Measurements from ENCODE around the gene GNA12. TPM values are rescaled to one million over a fixed set of nuclear protein-coding genes. Genes with fewer than 3 reads are reported as not detected.
A peak's percentile ranks its signal among the peaks of the same experiment; 100 is the strongest.

GNA12 gene
- total and polyA plus RNA-seq, 2 of the 4 experiments (the other 2 are of a cell fraction): 14.3 to 93.9 TPM

DNA sequence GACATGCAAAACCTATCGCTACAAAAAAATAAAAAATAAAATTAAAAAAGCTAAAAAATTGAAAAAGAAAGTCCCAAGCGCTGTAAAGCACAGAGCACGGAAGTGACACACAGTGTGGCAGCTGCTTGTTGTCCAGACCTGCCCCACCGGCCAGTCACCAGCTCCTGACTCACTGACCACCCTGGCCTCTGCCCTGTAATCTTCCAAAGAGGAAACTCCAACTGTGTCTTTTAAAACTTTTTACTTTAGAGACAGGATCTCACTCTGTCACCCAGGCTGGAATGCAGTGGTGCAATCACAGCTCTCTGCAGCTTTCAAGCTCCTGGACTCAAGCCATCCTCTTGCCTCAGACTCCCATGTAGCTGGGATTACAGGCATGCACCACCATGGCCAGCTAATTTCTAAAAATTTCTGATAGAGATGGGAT, 23.6 kb downstream of the GNA12 start (continued):
- no peak for TF ChIP-seq MAFK (IDR thresholded peaks at IDR 0.05; ENCODE audit: low read depth, low read length)

GRCh38 chr7:2819954-2820397, 24.1 kb downstream of the GNA12 start:
- Histone ChIP-seq H2BK120ac (ENCODE audit: low read depth, low read length) (peak overlapping the region; percentile 95), H2AK5ac (ENCODE audit: low read depth, low read length) (peak overlapping the region; percentile 98), H2AK9ac (replicated peaks; ENCODE audit: low read depth, low read length, poor library complexity) (no peak overlapping the region), H3K4ac (ENCODE audit: low read depth, low read length) (peak overlapping the region; percentile 90), H3K79me1 (ENCODE audit: low read depth in 1 of 2, low read length in 2 of 2) (peaks cover 29 to 80% of the 10 kb centered on the region in 2 experiments), H3K14ac (replicated peaks; ENCODE audit: low read depth, low read length) (peak overlapping the region; percentile 84), H2BK5ac (ENCODE audit: low read depth, low read length, poor library complexity, severe bottlenecking) (peak overlapping the region; percentile 100), H3K4me1 (ENCODE audit: control insufficient read depth, insufficient read depth, low read length) (peaks cover 49% of the 10 kb centered on the region), H4K5ac (ENCODE audit: low read depth, low read length) (peak overlapping the region; percentile 46; the same call in 1 of the 2 replicates), H2BK20ac (ENCODE audit: low read depth, low read length) (peak overlapping the region; percentile 90), H3K4me2 (ENCODE audit: low read depth, low read length) (no peak overlapping the region), H4K91ac (ENCODE audit: insufficient read depth, low read depth, low read length) (peak overlapping the region; percentile 77), H3K18ac (ENCODE audit: low read depth, low read length) (peak overlapping the region; percentile 92), H4K8ac (ENCODE audit: low read depth in 2 of 2, low read length in 2 of 2) (peak overlapping the region; percentile 54 to 83), H3K27ac (ENCODE audit: insufficient read depth, low read length) (peak overlapping the region; percentile 84), H3K23ac (ENCODE audit: low read depth, low read length) (peak overlapping the region; percentile 39; the same call in 1 of the 2 replicates), H2AFZ (replicated peaks; ENCODE audit: low read length, poor library complexity) (no peak overlapping the region), H3K9me1 (ENCODE audit: insufficient read depth, low read length) (peaks cover 32% of the 10 kb centered on the region), H3K9ac (ENCODE audit: low read depth, low read length) (no peak overlapping the region), H3K36me3 (ENCODE audit: control insufficient read depth, insufficient read depth, low read length) (no peaks in the 10 kb centered on the region), H3K27me3 (ENCODE audit: control insufficient read depth, insufficient read depth, low read length) (no peaks in the 10 kb centered on the region), H3K4me3 (ENCODE audit: insufficient read depth, low read depth, low read length) (no peak overlapping the region), H4K20me1 (ENCODE audit: insufficient read depth, low read length) (peaks cover 6% of the 10 kb centered on the region; the same call in 1 of the 2 replicates), H3K56ac (ENCODE audit: extremely low read depth, insufficient read depth, low read length) (peak overlapping the region; percentile 66; the same call in 1 of the 2 replicates), H2BK15ac (ENCODE audit: low read depth, low read length) (peak overlapping the region; percentile 95), H3K9me3 (ENCODE audit: control insufficient read depth, insufficient read depth, low read length) (no peaks in the 10 kb centered on the region)
- no peak for ATAC-seq (ENCODE audit: low read depth)
- dilution Hi-C loops (cut with HindIII; ENCODE audit: low sequenced_read_pairs, unreplicated experiment): no loop called here
- no peak for DNase-seq
- in situ Hi-C loops (cut with MboI; ENCODE audit: low sequenced_read_pairs): no loop called here
- no TSS peak for BruUV-seq (replicated peaks)
- WGBS, 2 experiments (ENCODE audit: extremely low coverage in 2 of 2, insufficient read length in 1 of 2): 84% methylated on average over 6 of the region's 16 CpGs; no CpG with 5 or more reads in 1 of the 2 experiments
- ChIA-PET POLR2A (ENCODE audit: unreplicated experiment) (no interaction called here), CTCF (interaction anchor here (1.0 kb wide), 1 partner anchor 15 kb away, joined by 3 read pairs; no protein-coding TSS in a partner anchor)
- intact Hi-C loops (cut with micrococcal nuclease): loop anchor here (1.0 kb wide), 1 partner anchor 63 kb away; no protein-coding TSS in a partner anchor
- TF ChIP-seq ELK1 (IDR thresholded peaks at IDR 0.05; ENCODE audit: borderline replicate concordance, low read depth, low read length) (no peak), MAZ (IDR thresholded peaks at IDR 0.05; ENCODE audit: borderline replicate concordance, low read depth, low read length) (no peak), BHLHE40 (IDR thresholded peaks at IDR 0.05; ENCODE audit: low read depth, low read length) (no peak), CHD1 (IDR thresholded peaks at IDR 0.05; ENCODE audit: low read depth, low read length) (no peak), CEBPB (IDR thresholded peaks at IDR 0.05; ENCODE audit: low read depth, low read length) (no peak), NFE2L2 (IDR thresholded peaks at IDR 0.05; ENCODE audit: low read depth, low read length) (no peak), MXI1 (IDR thresholded peaks at IDR 0.05; ENCODE audit: borderline replicate concordance, low read depth, low read length) (no peak), RCOR1 (IDR thresholded peaks at IDR 0.05; ENCODE audit: insufficient replicate concordance, low read length) (no peak), POLR2A (IDR thresholded peaks at IDR 0.05; ENCODE audit: low read depth, low read length) (no peak), SMC3 (IDR thresholded peaks at IDR 0.05; ENCODE audit: low read depth, low read length) (no peak), RFX5 (IDR thresholded peaks at IDR 0.05; ENCODE audit: low read depth, low read length) (no peak)
- TF ChIP-seq, protein P1, sequence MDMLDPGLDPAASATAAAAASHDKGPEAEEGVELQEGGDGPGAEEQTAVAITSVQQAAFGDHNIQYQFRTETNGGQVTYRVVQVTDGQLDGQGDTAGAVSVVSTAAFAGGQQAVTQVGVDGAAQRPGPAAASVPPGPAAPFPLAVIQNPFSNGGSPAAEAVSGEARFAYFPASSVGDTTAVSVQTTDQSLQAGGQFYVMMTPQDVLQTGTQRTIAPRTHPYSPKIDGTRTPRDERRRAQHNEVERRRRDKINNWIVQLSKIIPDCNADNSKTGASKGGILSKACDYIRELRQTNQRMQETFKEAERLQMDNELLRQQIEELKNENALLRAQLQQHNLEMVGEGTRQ (IDR thresholded peaks at IDR 0.05; ENCODE audit: low read depth, low read length): no peak
- TF ChIP-seq, protein P2, sequence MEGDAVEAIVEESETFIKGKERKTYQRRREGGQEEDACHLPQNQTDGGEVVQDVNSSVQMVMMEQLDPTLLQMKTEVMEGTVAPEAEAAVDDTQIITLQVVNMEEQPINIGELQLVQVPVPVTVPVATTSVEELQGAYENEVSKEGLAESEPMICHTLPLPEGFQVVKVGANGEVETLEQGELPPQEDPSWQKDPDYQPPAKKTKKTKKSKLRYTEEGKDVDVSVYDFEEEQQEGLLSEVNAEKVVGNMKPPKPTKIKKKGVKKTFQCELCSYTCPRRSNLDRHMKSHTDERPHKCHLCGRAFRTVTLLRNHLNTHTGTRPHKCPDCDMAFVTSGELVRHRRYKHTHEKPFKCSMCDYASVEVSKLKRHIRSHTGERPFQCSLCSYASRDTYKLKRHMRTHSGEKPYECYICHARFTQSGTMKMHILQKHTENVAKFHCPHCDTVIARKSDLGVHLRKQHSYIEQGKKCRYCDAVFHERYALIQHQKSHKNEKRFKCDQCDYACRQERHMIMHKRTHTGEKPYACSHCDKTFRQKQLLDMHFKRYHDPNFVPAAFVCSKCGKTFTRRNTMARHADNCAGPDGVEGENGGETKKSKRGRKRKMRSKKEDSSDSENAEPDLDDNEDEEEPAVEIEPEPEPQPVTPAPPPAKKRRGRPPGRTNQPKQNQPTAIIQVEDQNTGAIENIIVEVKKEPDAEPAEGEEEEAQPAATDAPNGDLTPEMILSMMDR (conservative IDR thresholded peaks at IDR 0.05; ENCODE audit: low read depth, low read length): no peak

All from IMR-90 (cell line).